Measurements from ENCODE around the gene CDCP1. TPM values are rescaled to one million over a fixed set of nuclear protein-coding genes. Genes with fewer than 3 reads are reported as not detected.

Gene CDCP1
- total RNA-seq, 1 experiment from 2014 or later, result 0.13 TPM

DNA sequence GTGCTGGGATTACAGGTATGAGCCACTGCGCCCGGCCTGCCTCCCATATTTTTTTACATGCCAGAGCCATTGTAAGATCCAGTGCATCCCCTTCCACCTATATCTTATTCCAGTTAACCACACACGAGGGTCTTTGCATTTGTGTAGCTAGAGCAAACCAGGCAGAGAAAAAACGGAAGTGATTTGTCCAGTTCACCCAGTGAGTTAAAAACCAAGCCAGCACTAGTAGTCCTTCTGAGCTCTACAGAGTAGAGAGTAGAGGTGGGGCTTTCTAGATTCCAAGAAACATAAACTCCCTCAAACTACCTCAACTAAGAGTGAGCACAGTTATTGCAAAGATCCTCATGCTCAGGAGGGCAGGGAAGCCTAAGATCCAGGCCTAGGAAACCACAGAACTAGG, 45.2 kb upstream of the CDCP1 start:
- no peak for DNase-seq (ENCODE audit: low spot score)
- BruUV-seq (replicated peaks), result no TSS peak
- Histone ChIP-seq H3K4me1 (ENCODE audit: insufficient read depth, low read length, poor library complexity, severe bottlenecking) (peaks cover 6% of the 10 kb centered on the region), H3K36me3 (ENCODE audit: insufficient read depth, low read length, poor library complexity, severe bottlenecking) (no peaks in the 10 kb centered on the region), H3K27me3 (replicated peaks; ENCODE audit: insufficient read depth, low read depth, low read length, poor library complexity) (no peaks in the 10 kb centered on the region), H3K9me3 (ENCODE audit: low read depth, low read length, poor library complexity, severe bottlenecking) (no peaks in the 10 kb centered on the region), H3K4me3 (ENCODE audit: low read depth, low read length, poor library complexity, severe bottlenecking) (no peak overlapping the region), H3K27ac (ENCODE audit: low read depth, low read length, poor library complexity, severe bottlenecking) (no peak overlapping the region)
- TF ChIP-seq, protein P1, sequence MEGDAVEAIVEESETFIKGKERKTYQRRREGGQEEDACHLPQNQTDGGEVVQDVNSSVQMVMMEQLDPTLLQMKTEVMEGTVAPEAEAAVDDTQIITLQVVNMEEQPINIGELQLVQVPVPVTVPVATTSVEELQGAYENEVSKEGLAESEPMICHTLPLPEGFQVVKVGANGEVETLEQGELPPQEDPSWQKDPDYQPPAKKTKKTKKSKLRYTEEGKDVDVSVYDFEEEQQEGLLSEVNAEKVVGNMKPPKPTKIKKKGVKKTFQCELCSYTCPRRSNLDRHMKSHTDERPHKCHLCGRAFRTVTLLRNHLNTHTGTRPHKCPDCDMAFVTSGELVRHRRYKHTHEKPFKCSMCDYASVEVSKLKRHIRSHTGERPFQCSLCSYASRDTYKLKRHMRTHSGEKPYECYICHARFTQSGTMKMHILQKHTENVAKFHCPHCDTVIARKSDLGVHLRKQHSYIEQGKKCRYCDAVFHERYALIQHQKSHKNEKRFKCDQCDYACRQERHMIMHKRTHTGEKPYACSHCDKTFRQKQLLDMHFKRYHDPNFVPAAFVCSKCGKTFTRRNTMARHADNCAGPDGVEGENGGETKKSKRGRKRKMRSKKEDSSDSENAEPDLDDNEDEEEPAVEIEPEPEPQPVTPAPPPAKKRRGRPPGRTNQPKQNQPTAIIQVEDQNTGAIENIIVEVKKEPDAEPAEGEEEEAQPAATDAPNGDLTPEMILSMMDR (conservative IDR thresholded peaks at IDR 0.05; ENCODE audit: low read depth, low read length), result no peak
- no peak for TF ChIP-seq EZH2 (IDR thresholded peaks at IDR 0.05; ENCODE audit: borderline replicate concordance, low read depth, low read length, poor library complexity, severe bottlenecking)
- ChIA-PET CTCF (no interaction called here), POLR2A (ENCODE audit: low non-redundant PET) (no interaction called here)
- intact Hi-C loops (cut with micrococcal nuclease; ENCODE audit: unreplicated experiment), result no loop called here

DNA sequence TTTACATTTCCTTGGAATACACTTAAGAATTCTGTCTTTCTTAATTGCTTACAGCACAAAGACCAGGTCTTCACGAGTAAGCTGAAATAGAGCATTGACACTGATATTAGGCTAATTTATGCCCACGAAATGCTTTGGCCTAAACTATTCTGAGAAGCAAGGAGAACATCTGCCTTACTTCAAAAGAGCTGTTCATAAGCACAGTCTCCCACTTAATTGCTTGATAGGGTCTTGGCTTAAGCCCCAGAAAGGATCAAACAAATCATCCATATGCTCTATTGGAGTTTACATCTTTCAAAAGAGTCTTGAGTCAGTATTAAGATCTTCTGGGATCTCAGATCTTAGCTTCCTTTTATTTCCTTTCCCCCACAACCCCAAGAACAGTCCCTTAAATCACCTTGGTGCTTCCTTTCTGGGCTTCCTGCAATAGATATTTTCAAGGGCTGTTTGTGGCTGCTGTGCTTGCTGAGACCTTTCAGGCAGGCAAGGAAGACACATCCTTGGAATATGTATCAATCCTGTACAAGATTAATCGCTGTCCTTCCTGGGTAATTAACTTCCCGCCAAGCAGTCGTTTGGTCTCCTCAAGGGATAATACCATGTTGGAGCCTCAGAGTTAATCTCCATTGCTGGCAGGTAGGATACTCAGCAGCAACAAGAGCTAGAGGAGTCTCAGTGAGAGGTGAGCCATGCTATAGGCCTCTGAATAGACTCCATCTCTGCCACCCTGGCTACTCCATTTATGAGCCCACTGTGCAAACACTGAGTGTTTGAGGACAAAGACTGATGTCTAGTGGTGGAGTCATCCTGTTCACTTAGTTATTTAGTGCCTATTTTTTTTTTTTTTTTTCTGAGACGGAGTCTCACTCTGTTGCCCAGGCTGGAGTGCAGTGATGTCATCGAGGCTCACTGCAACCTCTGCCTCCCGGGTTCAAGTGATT, 42.8 kb upstream of the CDCP1 start:
- CTCF ChIA-PET, result no interaction called here
- TF ChIP-seq, protein P1 (conservative IDR thresholded peaks at IDR 0.05; ENCODE audit: low read depth, low read length), result no peak
- TF ChIP-seq EZH2 (IDR thresholded peaks at IDR 0.05; ENCODE audit: borderline replicate concordance, low read depth, low read length, poor library complexity, severe bottlenecking), result no peak
- intact Hi-C loops (cut with micrococcal nuclease; ENCODE audit: unreplicated experiment), result no loop called here
- no peaks in the 10 kb centered on the region for H3K27me3 ChIP-seq (replicated peaks; ENCODE audit: insufficient read depth, low read depth, low read length, poor library complexity)
- no TSS peak for BruUV-seq (replicated peaks)
- POLR2A ChIA-PET (ENCODE audit: low non-redundant PET), result no interaction called here
- no peak overlapping the region for H3K4me3 ChIP-seq (ENCODE audit: low read depth, low read length, poor library complexity, severe bottlenecking)
- H3K4me1 ChIP-seq (ENCODE audit: insufficient read depth, low read length, poor library complexity, severe bottlenecking), result peaks cover 6% of the 10 kb centered on the region
- H3K9me3 ChIP-seq (ENCODE audit: low read depth, low read length, poor library complexity, severe bottlenecking), result no peaks in the 10 kb centered on the region
- H3K27ac ChIP-seq (ENCODE audit: low read depth, low read length, poor library complexity, severe bottlenecking), result no peak overlapping the region
- H3K36me3 ChIP-seq (ENCODE audit: insufficient read depth, low read length, poor library complexity, severe bottlenecking), result no peaks in the 10 kb centered on the region
- DNase-seq (ENCODE audit: low spot score), result no peak

DNA sequence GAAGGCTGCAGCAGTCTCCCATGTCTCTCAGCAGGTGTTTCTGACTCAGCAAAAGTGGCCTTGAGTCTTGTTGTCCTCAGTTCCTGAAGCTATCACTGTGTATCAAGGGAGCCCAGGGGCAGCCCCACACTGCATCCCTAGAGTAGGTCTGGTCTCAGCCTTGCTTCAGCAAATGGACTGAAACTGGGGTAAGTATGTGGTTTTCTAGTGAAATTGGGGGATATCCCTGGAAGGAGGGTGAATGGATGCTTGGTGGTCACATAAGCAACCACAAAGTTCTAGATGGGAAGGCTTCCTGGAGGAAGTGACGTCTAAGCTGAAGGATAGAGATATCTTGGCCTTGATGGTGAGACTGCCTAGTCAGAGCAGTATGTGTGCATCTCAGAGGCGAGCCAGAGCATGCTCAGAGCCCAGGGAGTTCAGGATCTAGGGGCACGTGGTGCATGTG, 41.5 kb upstream of the CDCP1 start:
- no peak overlapping the region for H3K4me3 ChIP-seq (ENCODE audit: low read depth, low read length, poor library complexity, severe bottlenecking)
- intact Hi-C loops (cut with micrococcal nuclease; ENCODE audit: unreplicated experiment), result no loop called here
- no peaks in the 10 kb centered on the region for H3K9me3 ChIP-seq (ENCODE audit: low read depth, low read length, poor library complexity, severe bottlenecking)
- ChIA-PET CTCF (no interaction called here), POLR2A (ENCODE audit: low non-redundant PET) (no interaction called here)
- no peak for TF ChIP-seq EZH2 (IDR thresholded peaks at IDR 0.05; ENCODE audit: borderline replicate concordance, low read depth, low read length, poor library complexity, severe bottlenecking)
- TF ChIP-seq, protein P1 (conservative IDR thresholded peaks at IDR 0.05; ENCODE audit: low read depth, low read length), result no peak
- no peak overlapping the region for H3K27ac ChIP-seq (ENCODE audit: low read depth, low read length, poor library complexity, severe bottlenecking)
- BruUV-seq (replicated peaks), result no TSS peak
- DNase-seq (ENCODE audit: low spot score), result no peak
- H3K27me3 ChIP-seq (replicated peaks; ENCODE audit: insufficient read depth, low read depth, low read length, poor library complexity), result no peaks in the 10 kb centered on the region
- no peaks in the 10 kb centered on the region for H3K36me3 ChIP-seq (ENCODE audit: insufficient read depth, low read length, poor library complexity, severe bottlenecking)
- H3K4me1 ChIP-seq (ENCODE audit: insufficient read depth, low read length, poor library complexity, severe bottlenecking), result peaks cover 18% of the 10 kb centered on the region
